RWPE2 (cell line): ENCODE data around the gene RENBP.
A peak's percentile ranks its signal among the peaks of the same experiment; 100 is the strongest.

Source experiments
- ATAC-seq: fragments of 200-7000 bp; cut with Tn5 transposase; 3 replicates; pipeline ENCODE4 v1.9.1; 2021; ENCODE audit warnings: low read depth
- DNase-seq: peaks from one replicate; pipeline ENCODE4 v3.0.0-alpha.2; 2020; ENCODE audit warnings: low spot score
- H3K27ac ChIP-seq: fragments of 450-650 bp; 2 replicates; pipeline ENCODE4 v1.5.1; 2017; ENCODE audit warnings: mild to moderate bottlenecking; ENCODE audit not compliant: poor library complexity, severe bottlenecking
- H3K27me3 ChIP-seq: fragments of 250-450 bp; sonication (Bioruptor Pico); 2 replicates; pipeline ENCODE4 v1.5.1; 2021; ENCODE audit warnings: mild to moderate bottlenecking, moderate library complexity; ENCODE audit not compliant: insufficient read depth, poor library complexity, severe bottlenecking
- H3K36me3 ChIP-seq: fragments of 250-450 bp; sonication (Bioruptor Pico); 2 replicates; pipeline ENCODE4 v1.5.1; 2020; ENCODE audit warnings: low read depth, mild to moderate bottlenecking, moderate library complexity
- H3K4me1 ChIP-seq: fragments of 250-450 bp; sonication (Bioruptor Pico); 2 replicates; pipeline ENCODE4 v1.5.1; 2021; ENCODE audit warnings: mild to moderate bottlenecking, moderate library complexity; ENCODE audit not compliant: insufficient read depth, poor library complexity, severe bottlenecking
- H3K4me3 ChIP-seq: fragments of 250-450 bp; sonication (Bioruptor Pico); 2 replicates; pipeline ENCODE4 v1.5.1; 2021; ENCODE audit warnings: mild to moderate bottlenecking, moderate library complexity; ENCODE audit not compliant: severe bottlenecking
- H3K9me3 ChIP-seq: fragments of 250-450 bp; sonication (Bioruptor Pico); 2 replicates; pipeline ENCODE4 v1.5.1; 2021; ENCODE audit warnings: mild to moderate bottlenecking, moderate library complexity; ENCODE audit not compliant: severe bottlenecking
- CTCF ChIP-seq: fragments of 450-650 bp; IDR thresholded peaks from one replicate; pipeline ENCODE4 v1.5.1; 2017; ENCODE audit warnings: mild to moderate bottlenecking, moderate library complexity; ENCODE audit not compliant: poor library complexity, severe bottlenecking

RENBP gene

GRCh38 chrX:153886915-153887314 is 57.5 kb downstream of the RENBP start:
- Histone ChIP-seq H3K27me3 (no peaks in the 10 kb centered on the region), H3K36me3 (no peaks in the 10 kb centered on the region), H3K4me3 (no peak overlapping the region), H3K9me3 (no peaks in the 10 kb centered on the region), H3K4me1 (peaks cover 9% of the 10 kb centered on the region), H3K27ac (no peak overlapping the region)
- TF ChIP-seq CTCF: no peak
- DNase-seq: no peak
- ATAC-seq: no peak

DNA sequence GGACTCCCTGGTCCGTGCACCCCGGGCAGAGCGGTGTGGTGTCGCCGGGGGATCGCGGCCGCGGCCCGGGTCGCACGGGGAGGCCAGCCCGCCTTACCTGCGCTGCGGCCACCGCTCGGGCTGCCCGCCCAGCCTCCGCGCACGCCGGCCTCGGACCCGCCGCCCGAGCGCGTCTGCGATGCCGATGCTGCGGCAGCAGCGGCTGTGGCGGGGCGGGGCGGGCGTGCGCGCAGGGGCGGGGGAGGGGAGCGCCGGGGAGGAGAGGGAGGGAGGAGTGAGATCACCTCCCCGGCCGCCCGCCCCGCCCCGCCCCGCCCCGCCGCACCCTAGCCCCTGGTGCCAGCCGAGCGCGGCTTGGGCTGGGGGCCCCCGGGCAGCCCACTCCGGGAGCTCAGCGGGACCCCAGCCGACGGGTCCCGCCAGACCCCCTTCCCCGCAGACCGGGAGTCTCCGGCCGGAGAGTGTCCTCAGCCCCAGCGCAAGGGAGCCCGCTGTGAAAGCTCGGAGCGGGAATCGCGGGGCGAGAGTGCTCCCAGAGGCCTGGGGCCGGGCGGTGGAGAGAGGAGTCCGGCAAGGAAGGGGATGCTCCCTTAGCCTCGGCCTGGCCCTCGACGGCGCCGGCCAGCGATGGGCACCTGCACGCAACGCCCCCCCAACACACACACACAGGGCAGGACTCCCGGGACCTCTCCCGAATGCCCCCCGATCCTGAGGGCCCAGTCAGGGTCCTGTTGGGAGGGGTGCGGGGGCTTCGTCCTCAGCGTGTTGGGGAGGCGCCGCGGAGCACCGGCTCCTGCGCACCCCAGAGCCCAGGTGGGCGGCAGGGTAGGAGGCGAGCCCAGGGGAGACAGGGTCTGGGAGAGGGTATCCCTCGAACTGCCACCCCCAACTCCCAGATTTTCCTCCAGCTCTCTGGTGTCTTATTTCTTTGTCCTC is 58.2 kb downstream of the RENBP start, which contains the start of gene L1CAM:
Gene L1CAM (minus strand): TSS at position 206 of the 936 bp plus-strand sequence. CDS start 10,337 bp downstream, outside the sequence.
- Histone ChIP-seq H3K27me3 (no peaks in the 10 kb centered on the region), H3K9me3 (no peaks in the 10 kb centered on the region), H3K4me1 (peaks cover 9% of the 10 kb centered on the region), H3K27ac (peak within 1 kb of the TSS; percentile 54), H3K36me3 (no peaks in the 10 kb centered on the region), H3K4me3 (peak within 1 kb of the TSS; percentile 47)
- DNase-seq: no peak
- ATAC-seq: no peak
- no peak for TF ChIP-seq CTCF
